Subcutaneous abdominal adipose tissue (tissue), 5 donors: ENCODE results near the gene MMS19.
"Not testable (repeated sequence)": the region's sequence is repeated elsewhere in the genome, so short reads cannot be mapped to it uniquely, and the experiment has no call there.

Experiments
- H3K27ac ChIP-seq: one replicate; pipeline ENCODE4 v1.7.0; 2013; ENCODE audit warnings: low read depth, mild to moderate bottlenecking, inconsistent platforms, low read length, moderate library complexity
- H3K27me3 ChIP-seq, 5 donors: one replicate each; pipeline ENCODE4 v1.7.0; 2013; ENCODE audit warnings: low read length in 5 of 5, inconsistent platforms in 1 of 5; ENCODE audit not compliant: control insufficient read depth in 5 of 5, insufficient read depth in 4 of 5
- H3K36me3 ChIP-seq, 5 donors: one replicate each; pipeline ENCODE4 v1.7.0; 2013; ENCODE audit warnings: low read length in 5 of 5; ENCODE audit not compliant: control insufficient read depth in 5 of 5, insufficient read depth in 5 of 5
- H3K4me1 ChIP-seq, 5 donors: one replicate each; pipeline ENCODE4 v1.7.0; 2013; ENCODE audit warnings: low read length in 5 of 5, mild to moderate bottlenecking in 3 of 5, moderate library complexity in 1 of 5; ENCODE audit not compliant: control insufficient read depth in 5 of 5, insufficient read depth in 5 of 5
- H3K4me3 ChIP-seq, 5 donors: one replicate each; pipeline ENCODE4 v1.7.0; 2013; ENCODE audit warnings: low read length in 5 of 5, low read depth in 1 of 5
- H3K9ac ChIP-seq, 5 donors: one replicate each; pipeline ENCODE4 v1.7.0; 2013; ENCODE audit warnings: low read length in 5 of 5, mild to moderate bottlenecking in 4 of 5, moderate library complexity in 3 of 5
- H3K9me3 ChIP-seq, 5 donors: one replicate each; pipeline ENCODE4 v1.7.0; 2013; ENCODE audit warnings: low read length in 5 of 5; ENCODE audit not compliant: control insufficient read depth in 5 of 5
- donor health status: healthy.
- donor health status: healthy.
- donor health status: healthy.
- donor health status: healthy.
- donor health status: healthy.

MMS19 gene

DNA sequence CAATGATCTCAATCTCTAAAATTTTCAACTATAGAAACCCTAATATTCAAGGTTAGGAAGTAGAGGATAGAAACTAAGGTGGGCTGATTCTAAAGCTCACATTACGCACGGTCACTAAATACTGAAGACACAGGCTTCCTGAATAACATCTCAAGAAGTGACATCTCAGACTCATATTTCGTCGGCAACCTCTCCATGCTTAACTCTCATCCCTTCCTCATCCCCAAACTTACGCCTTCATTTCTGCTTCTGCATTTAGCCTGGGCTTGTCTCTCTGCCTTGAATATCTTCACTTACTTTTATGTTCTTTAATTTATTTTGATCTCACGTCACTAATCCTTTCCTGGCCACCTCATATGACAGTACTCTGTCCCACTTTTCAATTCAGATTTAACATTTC lies 63.0 kb downstream of the MMS19 start:
- H3K27me3 ChIP-seq, result no peaks in the 10 kb centered on the region
- H3K9me3 ChIP-seq, result no peaks in the 10 kb centered on the region
- H3K4me1 ChIP-seq, result no peaks in the 10 kb centered on the region
- H3K9ac ChIP-seq, result no peak overlapping the region
- H3K4me3 ChIP-seq, result no peak overlapping the region
- no peak overlapping the region for H3K27ac ChIP-seq
- H3K36me3 ChIP-seq, result peaks cover 13 to 83% (median 69%) of the 10 kb centered on the region in 5 donors

DNA sequence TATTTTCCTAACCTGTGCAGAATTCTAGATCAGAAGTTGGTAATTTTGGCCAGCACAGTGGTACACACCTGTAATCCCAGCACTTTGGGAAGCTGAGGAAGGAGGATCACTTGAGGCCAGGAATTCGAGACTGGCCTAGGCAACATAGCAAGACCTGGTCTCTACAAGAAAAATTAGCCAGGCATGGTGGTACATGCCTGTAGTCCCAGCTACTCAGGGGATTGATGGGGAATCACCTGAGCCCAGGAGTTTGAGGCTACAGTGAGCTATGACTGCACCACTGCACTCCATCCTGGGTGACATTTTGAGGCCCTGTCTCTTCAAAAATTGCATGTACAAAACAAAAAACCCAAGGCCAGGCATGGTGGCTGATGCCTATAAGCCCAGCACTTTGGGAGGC lies 63.7 kb downstream of the MMS19 start:
- Histone ChIP-seq H3K4me1 (no peaks in the 10 kb centered on the region), H3K9me3 (no peaks in the 10 kb centered on the region), H3K27me3 (no peaks in the 10 kb centered on the region), H3K9ac (no peak overlapping the region), H3K4me3 (no peak overlapping the region), H3K36me3 (peaks cover 13 to 81% (median 67%) of the 10 kb centered on the region in 5 donors), H3K27ac (no peak overlapping the region)

DNA sequence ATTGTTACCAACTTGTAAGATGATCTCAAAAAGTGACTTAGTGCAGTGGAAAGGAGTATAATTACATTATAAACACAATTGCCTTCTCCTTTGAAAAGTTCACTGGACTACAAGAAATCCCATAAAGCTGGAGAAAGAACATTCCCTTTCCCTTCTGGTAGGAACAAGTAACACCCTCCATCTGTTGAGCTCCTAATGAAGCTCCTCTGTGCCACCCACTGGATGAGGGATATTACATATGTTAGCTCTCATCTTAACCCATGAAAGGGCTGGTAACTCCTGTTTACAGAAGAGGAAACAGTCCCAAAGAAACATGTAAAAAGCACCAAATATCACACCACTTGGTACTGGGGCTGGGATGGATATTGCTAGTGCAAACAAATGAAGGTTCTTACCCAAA lies 64.2 kb downstream of the MMS19 start:
- H3K27ac ChIP-seq, result no peak overlapping the region
- H3K27me3 ChIP-seq, result no peaks in the 10 kb centered on the region
- H3K9me3 ChIP-seq, result no peaks in the 10 kb centered on the region
- H3K4me3 ChIP-seq, result no peak overlapping the region
- no peak overlapping the region for H3K9ac ChIP-seq
- peaks cover 13 to 79% (median 63%) of the 10 kb centered on the region in 5 donors for H3K36me3 ChIP-seq
- H3K4me1 ChIP-seq, result no peaks in the 10 kb centered on the region

DNA sequence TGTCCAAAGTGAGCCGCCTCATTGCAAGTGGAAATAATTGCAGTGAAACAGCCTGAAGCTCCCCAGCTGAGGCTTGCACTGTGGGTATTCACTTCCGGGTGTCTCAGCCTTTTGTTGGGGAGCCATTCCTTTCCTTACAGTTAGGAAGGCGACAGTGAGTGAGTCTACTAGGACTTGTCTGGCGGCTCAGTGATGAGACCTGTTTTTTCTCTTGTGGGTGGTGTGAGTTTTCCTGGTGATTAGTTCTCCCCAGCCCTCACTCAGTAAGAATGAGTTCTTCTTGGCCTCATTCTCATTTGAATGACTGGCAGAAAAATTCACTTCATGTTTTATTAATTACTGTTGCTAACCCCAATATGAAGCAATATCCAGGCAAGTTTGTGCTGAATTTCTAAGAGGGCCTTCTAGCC lies 69.6 kb downstream of the MMS19 start:
- no peak overlapping the region for H3K4me3 ChIP-seq

DNA sequence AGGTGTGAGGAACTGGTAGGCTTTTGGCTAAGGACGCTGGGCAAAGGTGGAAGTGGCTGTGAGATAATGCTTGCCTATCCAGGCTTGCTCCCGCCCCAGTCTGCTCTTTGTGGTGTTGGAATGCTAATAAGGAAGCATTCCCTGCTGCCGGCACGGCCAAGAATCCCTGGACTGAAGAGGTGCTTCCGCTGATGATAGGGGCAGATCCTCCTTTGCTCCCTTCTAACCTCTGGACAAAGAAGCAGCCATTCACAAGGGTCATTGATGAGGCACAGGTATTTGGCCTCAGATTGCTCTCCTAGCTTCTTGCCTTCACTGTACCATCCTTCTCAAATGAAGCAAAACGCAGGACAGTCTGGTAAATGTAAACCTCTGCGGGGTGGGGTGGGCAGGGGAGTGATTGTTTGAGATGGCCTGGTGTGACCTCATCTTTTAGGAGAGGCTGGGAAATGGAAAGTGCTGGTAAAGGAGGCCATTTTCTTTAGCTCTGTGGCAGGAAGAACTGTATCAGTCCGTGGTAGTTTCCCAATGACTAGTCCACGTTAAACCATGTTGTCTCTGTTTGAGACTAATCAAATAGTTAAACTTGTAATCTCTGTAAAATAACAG lies 70.5 kb downstream of the MMS19 start:
- H3K9ac ChIP-seq, result peak overlapping the region in 3 of 5 donors; percentile 30 to 71 (median 51)

More for the DNA sequence above, 69.6 kb downstream of the MMS19 start:
- Histone ChIP-seq H3K27ac (peak overlapping the region; percentile 33), H3K4me1 (peaks cover 11 to 38% (median 33%) of the 10 kb centered on the region in 5 donors), H3K9me3 (no peaks in the 10 kb centered on the region), H3K36me3 (peaks cover 8 to 28% (median 26%) of the 10 kb centered on the region in 5 donors), H3K27me3 (no peaks in the 10 kb centered on the region), H3K9ac (peak overlapping the region in 2 of 5 donors; percentile 48 to 56)

DNA sequence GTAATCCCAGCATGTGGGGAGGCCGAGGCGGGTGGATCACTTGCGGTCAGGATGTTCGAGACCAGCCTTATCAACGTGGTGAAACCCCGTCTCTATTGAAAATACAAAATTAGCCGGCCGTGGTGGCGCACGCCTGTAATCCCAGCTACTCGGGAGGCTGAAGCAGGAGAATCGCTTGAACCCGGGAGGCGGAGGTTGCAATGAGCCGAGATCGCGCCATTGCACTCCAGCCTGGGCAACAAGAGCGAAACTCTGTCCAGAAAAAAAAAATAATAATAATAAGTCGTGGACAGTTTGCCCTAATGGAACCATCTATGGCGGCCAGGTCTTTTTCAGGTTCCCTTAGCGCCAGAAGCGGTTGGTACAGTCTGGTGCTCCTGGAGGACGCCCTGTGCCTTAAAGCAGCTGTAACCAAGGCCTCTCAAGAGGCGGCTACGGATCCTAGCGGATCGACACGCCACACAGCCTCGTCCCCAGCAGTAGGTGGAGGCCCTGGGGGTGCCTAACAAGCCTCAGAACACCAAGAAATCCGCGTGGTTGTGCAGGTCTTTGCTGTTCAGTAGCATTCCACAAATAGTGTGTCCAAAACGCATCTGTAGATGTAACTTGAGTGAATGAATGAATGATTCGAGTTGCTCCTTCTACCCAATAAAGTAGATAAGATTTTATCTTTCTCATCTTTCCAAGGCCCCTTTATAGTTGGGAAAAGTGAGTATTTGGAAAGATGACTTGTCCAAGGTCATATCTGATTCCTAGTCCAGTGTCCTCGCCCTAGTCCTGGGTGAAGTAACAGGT lies 71.2 kb downstream of the MMS19 start:
- Histone ChIP-seq H3K27ac (peak overlapping the region; percentile 69), H3K9ac (peak overlapping the region in 4 of 5 donors; percentile 74 to 88 (median 86)), H3K4me1 (peaks cover 11 to 38% (median 33%) of the 10 kb centered on the region in 5 donors), H3K9me3 (no peaks in the 10 kb centered on the region), H3K4me3 (peak overlapping the region; percentile 64 to 97 (median 91)), H3K27me3 (no peaks in the 10 kb centered on the region), H3K36me3 (peaks cover 8 to 20% (median 19%) of the 10 kb centered on the region in 5 donors)

More for the DNA sequence above, 70.5 kb downstream of the MMS19 start:
- H3K27ac ChIP-seq, result peak overlapping the region; percentile 57
- H3K4me1 ChIP-seq, result peaks cover 11 to 38% (median 33%) of the 10 kb centered on the region in 5 donors
- no peaks in the 10 kb centered on the region for H3K9me3 ChIP-seq
- no peaks in the 10 kb centered on the region for H3K27me3 ChIP-seq
- peak overlapping the region; percentile 64 to 97 (median 91) for H3K4me3 ChIP-seq
- H3K36me3 ChIP-seq, result peaks cover 8 to 24% (median 22%) of the 10 kb centered on the region in 5 donors

DNA sequence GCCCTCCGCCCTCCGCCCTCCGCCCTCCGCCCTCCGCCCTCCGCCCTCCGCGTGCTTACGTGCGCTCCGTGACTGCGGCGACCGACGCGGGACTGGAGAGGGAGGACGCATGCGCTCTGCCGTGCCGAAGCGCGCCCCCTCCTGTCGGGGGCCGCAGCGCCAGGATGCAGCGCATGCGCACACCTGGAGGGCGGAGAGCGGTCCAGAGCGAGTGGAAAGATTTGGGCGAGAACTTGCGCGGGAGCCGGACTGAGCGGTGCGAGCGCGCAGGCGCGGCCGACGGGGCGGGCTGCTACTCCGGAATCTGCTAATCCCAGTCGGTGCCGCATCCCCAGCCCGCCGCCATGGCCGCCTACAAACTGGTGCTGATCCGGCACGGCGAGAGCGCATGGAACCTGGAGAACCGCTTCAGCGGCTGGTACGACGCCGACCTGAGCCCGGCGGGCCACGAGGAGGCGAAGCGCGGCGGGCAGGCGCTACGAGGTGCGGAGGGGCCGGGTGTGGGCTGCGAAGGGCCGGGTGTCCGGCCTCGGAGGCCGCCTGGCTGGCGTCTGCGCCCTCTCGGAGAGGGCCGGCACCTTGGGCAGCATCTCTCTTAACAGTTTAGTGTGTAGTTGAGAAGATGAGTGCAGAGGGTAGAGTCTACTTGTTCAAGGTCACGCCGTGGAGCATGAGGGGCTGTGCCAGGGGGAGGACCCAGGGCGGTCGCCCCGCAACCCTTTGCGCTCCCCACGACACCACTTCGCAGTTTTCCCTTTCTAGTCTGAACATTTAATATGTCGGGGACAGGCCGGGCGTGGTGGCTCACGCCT lies 72.1 kb downstream of the MMS19 start, which contains the start of gene PGAM1:
Gene PGAM1, plus strand, starts transcription at position 228 of the 812 bp plus-strand sequence. Its CDS starts 117 bp downstream, at position 345.
- peak within 1 kb of the TSS; percentile 76 to 88 (median 86) for H3K9ac ChIP-seq
- H3K9me3 ChIP-seq, result no peaks in the 10 kb centered on the region
- H3K4me1 ChIP-seq, result peaks cover 11 to 38% (median 33%) of the 10 kb centered on the region in 5 donors
- H3K36me3 ChIP-seq, result peaks cover 6 to 12% (median 11%) of the 10 kb centered on the region in 5 donors
- no peaks in the 10 kb centered on the region for H3K27me3 ChIP-seq
- H3K4me3 ChIP-seq, result peak within 1 kb of the TSS; percentile 83 to 97 (median 91)
- peak within 1 kb of the TSS; percentile 84 for H3K27ac ChIP-seq

DNA sequence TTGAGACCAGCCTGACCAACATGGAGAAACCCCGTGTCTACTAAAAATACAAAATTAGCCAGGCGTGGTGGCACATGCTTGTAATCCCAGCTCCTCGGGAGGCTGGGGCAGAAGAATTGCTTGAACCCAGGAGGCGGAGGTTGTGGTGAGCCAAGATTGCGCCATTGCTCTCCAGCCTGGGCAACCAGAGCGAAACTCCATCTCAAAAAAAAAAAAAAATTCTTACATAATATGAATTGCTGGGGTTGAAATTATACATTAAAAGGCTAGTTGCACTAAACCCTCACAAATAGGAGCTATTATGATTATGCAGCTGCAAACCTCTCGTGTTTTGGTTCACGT lies 74.5 kb downstream of the MMS19 start:
- H3K9me3 ChIP-seq, H3K27ac ChIP-seq, H3K36me3 ChIP-seq, H3K9ac ChIP-seq, H3K27me3 ChIP-seq, H3K4me3 ChIP-seq: not testable (repeated sequence)
- H3K4me1 ChIP-seq, result peaks cover 11 to 38% (median 34%) of the 10 kb centered on the region in 5 donors

DNA sequence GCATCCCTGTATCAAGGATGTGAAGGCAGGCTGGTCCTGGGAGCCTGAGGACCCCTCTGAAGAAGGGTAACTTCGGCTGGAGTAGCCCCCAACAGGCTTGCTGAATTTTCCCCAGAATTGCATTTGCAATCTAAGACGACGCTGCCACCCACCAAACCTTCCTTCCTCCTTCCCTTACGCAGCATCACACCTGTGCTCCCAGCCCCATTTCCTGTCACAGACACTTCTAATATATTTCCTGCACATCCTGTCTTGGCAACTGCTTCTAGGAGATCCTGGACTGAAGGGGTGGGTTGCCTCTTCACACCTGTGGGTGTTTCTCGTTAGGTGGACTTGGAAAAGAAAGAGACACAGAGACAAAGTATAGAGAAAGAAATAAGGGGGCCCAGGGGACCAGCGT lies 81.7 kb downstream of the MMS19 start:
- Histone ChIP-seq H3K9ac (no peak overlapping the region), H3K4me3 (no peak overlapping the region), H3K9me3 (no peaks in the 10 kb centered on the region), H3K36me3 (no peaks in the 10 kb centered on the region), H3K27ac (no peak overlapping the region), H3K4me1 (peaks cover 1 to 8% (median 4%) of the 10 kb centered on the region in 5 donors), H3K27me3 (no peaks in the 10 kb centered on the region)
